Astrocyte (in vitro differentiated cells and primary cell): ENCODE results near the gene ALDH1L1. TPM values are rescaled to one million over a fixed set of nuclear protein-coding genes. Genes with fewer than 3 reads are reported as not detected.

Source experiments
- DNase-seq: peaks from one replicate; pipeline ENCODE4 v3.0.0-alpha.2; 2010; ENCODE audit warnings: low read depth
- FAIRE-seq: peaks from 2 replicates; lab custom pipeline; 2011; peaks lifted over from hg19 to GRCh38; lab: Jason Lieb, UNC
- H2AFZ ChIP-seq: 2 replicates; pipeline ENCODE4 v1.6.0; 2012; ENCODE audit warnings: low read depth, low read length, inconsistent platforms
- H3K27ac ChIP-seq: 2 replicates; pipeline ENCODE4 v1.5.1; 2011; ENCODE audit warnings: low read depth, low read length, inconsistent platforms
- H3K27me3 ChIP-seq: 2 replicates; pipeline ENCODE4 v1.6.0; 2011; ENCODE audit warnings: low read length, inconsistent platforms; ENCODE audit not compliant: insufficient read depth
- H3K36me3 ChIP-seq: 2 replicates; pipeline ENCODE4 v1.5.1; 2011; ENCODE audit warnings: low read length, inconsistent platforms; ENCODE audit not compliant: insufficient read depth
- H3K4me1 ChIP-seq: 2 replicates; pipeline ENCODE4 v1.5.1; 2011; ENCODE audit warnings: low read length, inconsistent platforms; ENCODE audit not compliant: insufficient read depth
- H3K4me2 ChIP-seq: 2 replicates; pipeline ENCODE4 v1.6.0; 2012; ENCODE audit warnings: low read length, inconsistent platforms
- H3K4me3 ChIP-seq: 2 replicates; pipeline ENCODE4 v1.5.1; 2011; ENCODE audit warnings: low read depth, mild to moderate bottlenecking, low read length, inconsistent platforms; ENCODE audit not compliant: insufficient read depth
- H3K79me2 ChIP-seq: 2 replicates; pipeline ENCODE4 v1.6.0; 2012; ENCODE audit warnings: mild to moderate bottlenecking, low read length, inconsistent platforms; ENCODE audit not compliant: insufficient read depth
- H3K9ac ChIP-seq: 2 replicates; pipeline ENCODE4 v1.6.0; 2012; ENCODE audit warnings: mild to moderate bottlenecking, low read length, inconsistent platforms
- H3K9me3 ChIP-seq: 2 replicates; pipeline ENCODE4 v1.5.1; 2012; ENCODE audit warnings: low read depth, mild to moderate bottlenecking, low read length, inconsistent platforms; ENCODE audit not compliant: insufficient read depth
- H4K20me1 ChIP-seq: 2 replicates; pipeline ENCODE4 v1.6.0; 2012; ENCODE audit warnings: low read length, inconsistent platforms; ENCODE audit not compliant: insufficient read depth
- H3K27ac Mint-ChIP-seq: one replicate; pipeline ENCODE4 v1.8.0; 2021; ENCODE audit warnings: mild to moderate bottlenecking, mixed read lengths; ENCODE audit not compliant: unreplicated experiment
- H3K27me3 Mint-ChIP-seq: one replicate; pipeline ENCODE4 v1.8.0; 2021; ENCODE audit warnings: low read depth, mixed read lengths; ENCODE audit not compliant: unreplicated experiment
- H3K36me3 Mint-ChIP-seq: one replicate; pipeline ENCODE4 v1.8.0; 2021; ENCODE audit warnings: low read depth, mixed read lengths; ENCODE audit not compliant: unreplicated experiment
- H3K4me1 Mint-ChIP-seq: one replicate; pipeline ENCODE4 v1.8.0; 2021; ENCODE audit warnings: low read depth, mixed read lengths; ENCODE audit not compliant: unreplicated experiment
- H3K4me3 Mint-ChIP-seq: one replicate; pipeline ENCODE4 v1.8.0; 2021; ENCODE audit warnings: mild to moderate bottlenecking, moderate library complexity, mixed read lengths; ENCODE audit not compliant: unreplicated experiment
- H3K9me3 Mint-ChIP-seq: one replicate; pipeline ENCODE4 v1.8.0; 2021; ENCODE audit warnings: mild to moderate bottlenecking, mixed read lengths; ENCODE audit not compliant: unreplicated experiment
- CTCF ChIP-seq: IDR thresholded peaks from 2 replicates; pipeline ENCODE4 v1.5.1; 2011; ENCODE audit warnings: low read depth, mild to moderate bottlenecking, inconsistent platforms, low read length, moderate library complexity; ENCODE audit not compliant: insufficient read depth
- EZH2 ChIP-seq: IDR thresholded peaks from 2 replicates; pipeline ENCODE4 v1.6.1; 2012; ENCODE audit warnings: mild to moderate bottlenecking, low read length, inconsistent platforms; ENCODE audit not compliant: insufficient read depth
- total RNA-seq: library from RNA; stranded (reverse); gene quantifications from 2 replicates; pipeline ENCODE4 v1.2.1, GENCODE V29; 2021

Gene ALDH1L1
- total RNA-seq, 1 donor from 2014 or later, result not detected

DNA sequence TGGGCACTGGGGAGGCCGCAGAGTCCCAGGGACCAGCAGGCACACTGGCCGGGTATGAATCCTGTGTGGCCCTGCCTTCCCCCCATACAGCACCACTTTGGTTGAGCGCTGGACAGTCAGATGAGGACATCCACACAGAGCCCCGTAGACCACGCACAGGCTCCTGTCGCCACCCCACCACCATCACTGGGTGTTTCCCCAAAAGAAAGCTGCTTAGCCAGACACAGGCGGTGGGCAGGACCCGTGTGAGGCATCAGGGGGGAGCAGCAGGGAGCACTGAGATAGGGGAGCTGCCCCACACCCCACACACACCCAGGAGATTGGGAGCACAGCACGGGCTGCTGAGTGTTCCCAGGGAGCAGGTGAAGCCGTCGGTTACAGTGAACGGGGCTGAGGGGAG lies 54.1 kb downstream of the ALDH1L1 start:
- DNase-seq (no peak), FAIRE-seq (no peak)
- no peaks in the 10 kb centered on the region for H3K4me1 Mint-ChIP-seq

GRCh38 chr3:126125781-126126251 lies 54.6 kb downstream of the ALDH1L1 start:
- peaks cover 21% of the 10 kb centered on the region for H3K27me3 Mint-ChIP-seq
- Histone ChIP-seq H3K4me1 (no peaks in the 10 kb centered on the region), H3K4me3 (no peak overlapping the region), H3K4me2 (no peak overlapping the region), H4K20me1 (no peaks in the 10 kb centered on the region), H3K9ac (no peak overlapping the region), H3K79me2 (no peaks in the 10 kb centered on the region), H3K27ac (no peak overlapping the region), H3K36me3 (no peaks in the 10 kb centered on the region), H3K27me3 (peaks cover 2% of the 10 kb centered on the region), H2AFZ (no peak overlapping the region), H3K9me3 (no peaks in the 10 kb centered on the region)
- no peaks in the 10 kb centered on the region for H3K36me3 Mint-ChIP-seq
- no peak overlapping the region for H3K4me3 Mint-ChIP-seq
- H3K9me3 Mint-ChIP-seq, result no peaks in the 10 kb centered on the region
- FAIRE-seq (no peak), DNase-seq (no peak)
- H3K4me1 Mint-ChIP-seq, result no peaks in the 10 kb centered on the region
- no peak for TF ChIP-seq EZH2
- no peak for TF ChIP-seq CTCF
- H3K27ac Mint-ChIP-seq, result no peak overlapping the region

More for the DNA sequence above, 54.1 kb downstream of the ALDH1L1 start:
- H3K27me3 ChIP-seq, result no peaks in the 10 kb centered on the region
- no peaks in the 10 kb centered on the region for H3K9me3 ChIP-seq
- H3K79me2 ChIP-seq, result no peaks in the 10 kb centered on the region
- no peak overlapping the region for H3K4me3 ChIP-seq
- no peak overlapping the region for H3K9ac ChIP-seq
- Mint-ChIP-seq H3K9me3 (no peaks in the 10 kb centered on the region), H3K36me3 (no peaks in the 10 kb centered on the region), H3K27ac (no peak overlapping the region), H3K27me3 (peaks cover 21% of the 10 kb centered on the region), H3K4me3 (no peak overlapping the region)
- H2AFZ ChIP-seq, result no peak overlapping the region
- TF ChIP-seq EZH2 (no peak), CTCF (no peak)
- H4K20me1 ChIP-seq, result no peaks in the 10 kb centered on the region
- H3K36me3 ChIP-seq, result no peaks in the 10 kb centered on the region
- H3K27ac ChIP-seq, result no peak overlapping the region
- no peak overlapping the region for H3K4me2 ChIP-seq
- H3K4me1 ChIP-seq, result no peaks in the 10 kb centered on the region

DNA sequence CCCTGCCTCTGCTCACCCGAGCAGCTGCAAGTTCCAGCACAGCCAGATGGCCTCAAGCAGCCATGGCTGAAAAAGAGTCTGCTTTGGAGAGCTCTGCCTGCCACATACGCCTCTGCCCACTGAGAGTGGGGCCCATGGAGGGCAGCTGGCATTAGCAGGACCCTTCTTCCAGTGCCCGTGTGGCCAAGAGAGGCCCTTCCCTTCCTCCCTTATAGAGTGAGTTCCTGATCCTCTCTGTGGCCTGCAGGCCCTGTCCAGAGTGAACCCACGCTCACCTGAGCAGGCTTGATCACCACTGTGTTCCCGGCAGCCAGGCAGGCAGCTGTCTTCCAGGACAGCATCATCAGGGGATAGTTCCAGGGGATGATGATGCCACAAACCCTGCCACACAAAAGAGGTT lies 55.0 kb downstream of the ALDH1L1 start:
- Mint-ChIP-seq H3K4me3 (no peak overlapping the region), H3K27ac (no peak overlapping the region), H3K36me3 (no peaks in the 10 kb centered on the region), H3K4me1 (no peaks in the 10 kb centered on the region), H3K27me3 (peaks cover 21% of the 10 kb centered on the region), H3K9me3 (no peaks in the 10 kb centered on the region)
- no peaks in the 10 kb centered on the region for H3K79me2 ChIP-seq
- no peaks in the 10 kb centered on the region for H3K9me3 ChIP-seq
- H3K9ac ChIP-seq, result no peak overlapping the region
- no peak overlapping the region for H2AFZ ChIP-seq
- no peaks in the 10 kb centered on the region for H3K36me3 ChIP-seq
- no peaks in the 10 kb centered on the region for H4K20me1 ChIP-seq
- H3K4me2 ChIP-seq, result no peak overlapping the region
- no peak for TF ChIP-seq CTCF
- no peak for TF ChIP-seq EZH2
- H3K4me3 ChIP-seq, result no peak overlapping the region
- DNase-seq, result no peak
- no peak overlapping the region for H3K27ac ChIP-seq
- no peak for FAIRE-seq
- peaks cover 2% of the 10 kb centered on the region for H3K27me3 ChIP-seq
- no peaks in the 10 kb centered on the region for H3K4me1 ChIP-seq
